Ovary (tissue), 9 donors: ENCODE data around the gene ROBO1. TPM values are rescaled to one million over a fixed set of nuclear protein-coding genes. Genes with fewer than 3 reads are reported as not detected.

Source experiments
- DNase-seq, 5 donors: peaks; one replicate each; pipeline ENCODE4 v3.0.0-alpha.2; 2019 to 2020
- H3K27ac ChIP-seq, 2 donors: fragments of 200-600 bp; one replicate each; pipeline versions ENCODE4 v1.5.1 to v1.8.0; 2019 to 2022
- H3K27me3 ChIP-seq: fragments of 200-600 bp; one replicate; pipeline ENCODE4 v1.8.0; 2022
- H3K36me3 ChIP-seq: fragments of 200-600 bp; sonication (generic); one replicate; pipeline ENCODE4 v1.5.1; 2019
- H3K4me1 ChIP-seq: one replicate; pipeline ENCODE4 v1.8.1; 2013; ENCODE audit warnings: mild to moderate bottlenecking, moderate library complexity; ENCODE audit not compliant: insufficient read depth
- H3K4me3 ChIP-seq: fragments of 200-600 bp; sonication (generic); one replicate; pipeline ENCODE4 v1.5.1; 2017
- H3K9me3 ChIP-seq, 2 donors: fragments of 200-600 bp in 1 of 2; sonication (generic) in 1 of 2; one replicate each; pipeline versions ENCODE4 v1.5.1 to v1.8.1; 2013 to 2019; ENCODE audit warnings: mild to moderate bottlenecking in 1 of 2, moderate library complexity in 1 of 2
- CTCF ChIP-seq, 3 donors: fragments of 450-650 bp in 2 of 3; fragments of 200-600 bp in 1 of 3; IDR thresholded peaks; one replicate each; pipeline versions ENCODE4 v1.5.1 to v1.8.0; 2016 to 2022; ENCODE audit warnings: antibody characterized with exemption in 3 of 3, mild to moderate bottlenecking in 1 of 3
- EP300 ChIP-seq: sonication (generic); formaldehyde crosslinking; IDR thresholded peaks from one replicate; pipeline ENCODE4 v1.6.1; 2017; ENCODE audit warnings: antibody characterized with exemption
- POLR2A ChIP-seq: fragments of 450-650 bp; IDR thresholded peaks from one replicate; pipeline ENCODE4 v1.6.1; 2017; ENCODE audit warnings: antibody characterized with exemption, mild to moderate bottlenecking, moderate library complexity
- WGBS, 3 donors: extraction: QIAGEN DNeasy Blood & Tissue Kit in 1 of 3; methylation state at CpG; one replicate each; pipeline versions ENCODE4 v1.1.5 to v1.1.7; 2013 to 2017; 5-methylcytosine and 5-hydroxymethylcytosine counted together
- intact Hi-C, 4 donors: fragments of 100-400 bp; cut with DNase I; formaldehyde crosslinking; loops; one replicate each; pipeline versions ENCODE4 v1.11.0 to v1.15.1; 2022 to 2023
- polyA plus RNA-seq, 2 donors: library from polyadenylated mRNA; stranded (reverse); fragments of 200-250 nt in 1 of 2; fragments of 350-450 nt in 1 of 2; fragmentation: Illumina TruSeq in 1 of 2; extraction: RNeasy Lipid Tissue Mini Kit (QIAGEN cat#74804) in 1 of 2; gene quantifications; one replicate each; pipeline ENCODE4 v1.2.3, GENCODE V29; 2013 to 2014
- total RNA-seq, 7 donors: library from RNA; depleted of rRNA in 2 of 7; stranded (reverse); fragments of >200 nt in 2 of 7; fragmentation: NEBNext Ultra II Directional in 3 of 7; extraction: Animal tissue kit (Norgen Biotek cat#: 25700) in 3 of 7; gene quantifications; one replicate each; pipeline versions ENCODE4 v1.1.0 to v1.2.4, GENCODE V29; 2016 to 2023
- donor health status: DM: no; HTN: no; CAD: no; lungs with moderate emphysema.
- donor health status: DM: no; HTN: no; CAD: no.
- donor health status: Bipolar disorder and iron deficiency.
- donor health status: DM: yes; HTN: yes; CAD: no.
- donor health status: DM: no; HTN: no; CAD: no.
- donor health status: DM: yes; HTN: yes; CAD: no.

ROBO1 gene
- total and polyA plus RNA-seq, 9 donors, result 17.2 to 49.5 (median 29.0) TPM

- Histone ChIP-seq H3K9me3 (no peaks in the 10 kb centered on the region), H3K36me3 (no peaks in the 10 kb centered on the region), H3K4me3 (no peak overlapping the region), H3K27ac (no peak overlapping the region), H3K4me1 (no peaks in the 10 kb centered on the region), H3K27me3 (no peaks in the 10 kb centered on the region)
- intact Hi-C loops, result no loop called here
- 51 to 62% (median 53%) methylated on average over 4 of the region's 4 CpGs for WGBS, 3 donors
- DNase-seq, result no peak
- TF ChIP-seq CTCF (IDR thresholded peaks at IDR 0.05) (no peak), EP300 (no peak), POLR2A (no peak)
These were observed 892.4 kb downstream of the ROBO1 start for GRCh38 chr3:78875436-78875835.

- Histone ChIP-seq H3K27me3 (no peaks in the 10 kb centered on the region), H3K4me3 (no peak overlapping the region), H3K4me1 (no peaks in the 10 kb centered on the region), H3K27ac (no peak overlapping the region), H3K9me3 (no peaks in the 10 kb centered on the region), H3K36me3 (no peaks in the 10 kb centered on the region)
- DNase-seq, result no peak
- 86 to 92% (median 91%) methylated on average over 2 of the region's 2 CpGs for WGBS, 3 donors
- no peak for TF ChIP-seq POLR2A
- no peak for TF ChIP-seq CTCF (IDR thresholded peaks at IDR 0.05)
- no peak for TF ChIP-seq EP300
- intact Hi-C loops, result no loop called here
These were observed 894.2 kb downstream of the ROBO1 start for GRCh38 chr3:78873641-78874040.

- Histone ChIP-seq H3K4me1 (no peaks in the 10 kb centered on the region), H3K27ac (no peak overlapping the region), H3K36me3 (no peaks in the 10 kb centered on the region), H3K27me3 (no peaks in the 10 kb centered on the region), H3K9me3 (no peaks in the 10 kb centered on the region), H3K4me3 (no peak overlapping the region)
- TF ChIP-seq EP300 (no peak), POLR2A (no peak), CTCF (IDR thresholded peaks at IDR 0.05) (no peak)
- intact Hi-C loops, result no loop called here
- WGBS, 3 donors, result 59 to 64% (median 61%) methylated on average over 3 of the region's 3 CpGs
- no peak for DNase-seq
These were observed 895.6 kb downstream of the ROBO1 start for GRCh38 chr3:78872195-78872594.

GRCh38 chr3:78871048-78871447 lies 896.8 kb downstream of the ROBO1 start:
- no peak overlapping the region for H3K27ac ChIP-seq
- no peaks in the 10 kb centered on the region for H3K36me3 ChIP-seq
- intact Hi-C loops, result no loop called here
- WGBS, 3 donors, result 92 to 98% (median 96%) methylated on average over 4 of the region's 4 CpGs
- no peaks in the 10 kb centered on the region for H3K4me1 ChIP-seq
- no peak overlapping the region for H3K4me3 ChIP-seq
- DNase-seq, result no peak
- no peaks in the 10 kb centered on the region for H3K9me3 ChIP-seq
- H3K27me3 ChIP-seq, result no peaks in the 10 kb centered on the region
- no peak for TF ChIP-seq CTCF (IDR thresholded peaks at IDR 0.05)
- no peak for TF ChIP-seq EP300
- TF ChIP-seq POLR2A, result no peak

- H3K27me3 ChIP-seq, result no peaks in the 10 kb centered on the region
- DNase-seq, result no peak
- 95 to 97% (median 95%) methylated on average over 3 of the region's 3 CpGs for WGBS, 3 donors
- H3K4me1 ChIP-seq, result no peaks in the 10 kb centered on the region
- no peak for TF ChIP-seq EP300
- TF ChIP-seq POLR2A, result no peak
- no peak for TF ChIP-seq CTCF (IDR thresholded peaks at IDR 0.05)
- no peak overlapping the region for H3K27ac ChIP-seq
- no peak overlapping the region for H3K4me3 ChIP-seq
- H3K36me3 ChIP-seq, result no peaks in the 10 kb centered on the region
- no peaks in the 10 kb centered on the region for H3K9me3 ChIP-seq
- intact Hi-C loops, result no loop called here
These were observed 897.3 kb downstream of the ROBO1 start for GRCh38 chr3:78870484-78870883.
